Measurements from ENCODE around the gene ABHD3. TPM values are rescaled to one million over a fixed set of nuclear protein-coding genes. Genes with fewer than 3 reads are reported as not detected.
"Not testable (repeated sequence)": the region's sequence is repeated elsewhere in the genome, so short reads cannot be mapped to it uniquely, and the experiment has no call there.

ABHD3 gene
- total RNA-seq, 1 donor from 2014 or later = 7.0 TPM

DNA sequence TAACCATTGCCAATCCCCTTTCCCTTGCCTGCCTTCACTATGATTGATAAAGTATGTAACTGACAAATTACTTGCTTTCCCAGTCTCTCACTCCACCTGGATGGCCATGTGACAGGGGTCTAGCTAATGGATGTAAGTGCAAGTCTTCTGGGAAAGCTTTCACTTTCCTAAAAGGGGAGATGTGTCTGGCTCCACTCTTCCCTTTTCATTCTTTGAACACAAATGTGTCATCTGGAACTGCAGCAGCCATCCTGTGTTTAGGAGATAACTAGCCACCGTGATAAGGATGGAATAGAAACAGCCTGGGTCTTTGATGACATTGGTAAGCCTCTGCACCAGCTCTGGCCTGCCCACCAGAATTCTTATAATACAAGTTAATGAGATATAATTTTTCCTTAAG lies 54.3 kb downstream of the ABHD3 start:
- DNase-seq = no peak

DNA sequence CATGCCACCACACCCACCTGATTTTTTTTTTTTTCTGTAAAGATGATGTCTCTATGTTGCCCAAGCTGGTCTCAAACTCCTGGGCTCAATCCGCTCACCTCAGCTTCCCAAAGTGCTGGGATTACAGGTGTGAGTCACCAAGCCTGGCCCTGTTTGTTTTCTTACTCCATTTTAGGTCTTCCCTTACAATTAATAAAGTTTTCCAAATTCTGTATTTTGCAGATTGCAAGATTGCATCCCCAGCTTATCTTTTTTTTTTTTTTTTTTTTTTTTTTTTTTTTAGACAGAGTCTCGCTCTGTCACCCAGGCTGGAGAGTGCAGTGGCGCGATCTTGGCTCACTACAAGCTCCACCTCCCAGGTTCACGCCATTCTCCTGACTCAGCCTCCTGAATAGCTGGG lies 64.2 kb downstream of the ABHD3 start:
- DNase-seq = not testable (repeated sequence)

DNA sequence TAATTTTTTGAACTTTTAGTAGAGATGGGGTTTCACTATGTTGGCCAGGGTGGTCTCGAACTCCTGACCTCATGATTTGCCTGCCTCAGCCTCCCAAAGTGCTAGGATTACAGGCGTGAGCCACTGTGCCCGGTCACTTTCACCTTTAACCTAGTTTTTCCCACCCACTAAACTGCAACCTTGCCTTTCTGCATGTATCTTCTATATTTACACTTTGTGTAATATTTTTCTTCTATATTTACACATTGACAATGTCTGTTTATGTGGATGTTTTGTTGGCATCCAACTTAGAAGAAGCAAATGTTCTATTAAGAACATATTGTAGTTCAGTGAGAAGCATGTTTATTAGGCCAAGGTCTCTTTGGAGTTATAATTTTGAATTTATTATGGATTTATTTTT lies 65.8 kb downstream of the ABHD3 start:
- no peak for DNase-seq

DNA sequence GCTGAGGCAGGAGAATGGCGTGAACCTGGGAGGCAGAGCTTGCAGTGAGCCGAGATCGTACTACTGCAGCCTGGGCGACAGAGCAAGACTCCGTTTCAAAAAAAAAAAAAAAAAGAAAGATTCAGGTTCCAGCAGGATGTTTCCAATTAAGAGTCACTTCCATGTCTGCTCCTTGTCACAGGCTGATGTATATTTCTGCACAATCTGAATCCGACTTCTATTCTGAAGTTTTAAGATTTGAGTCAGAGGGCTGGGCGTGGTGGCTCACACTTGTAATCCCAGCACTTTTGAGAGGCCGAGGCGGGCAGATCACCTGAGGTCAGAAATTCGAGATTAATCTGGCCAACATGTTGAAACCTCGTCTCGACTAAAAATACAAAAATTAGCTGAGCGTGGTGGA lies 67.8 kb downstream of the ABHD3 start:
- no peak for DNase-seq

DNA sequence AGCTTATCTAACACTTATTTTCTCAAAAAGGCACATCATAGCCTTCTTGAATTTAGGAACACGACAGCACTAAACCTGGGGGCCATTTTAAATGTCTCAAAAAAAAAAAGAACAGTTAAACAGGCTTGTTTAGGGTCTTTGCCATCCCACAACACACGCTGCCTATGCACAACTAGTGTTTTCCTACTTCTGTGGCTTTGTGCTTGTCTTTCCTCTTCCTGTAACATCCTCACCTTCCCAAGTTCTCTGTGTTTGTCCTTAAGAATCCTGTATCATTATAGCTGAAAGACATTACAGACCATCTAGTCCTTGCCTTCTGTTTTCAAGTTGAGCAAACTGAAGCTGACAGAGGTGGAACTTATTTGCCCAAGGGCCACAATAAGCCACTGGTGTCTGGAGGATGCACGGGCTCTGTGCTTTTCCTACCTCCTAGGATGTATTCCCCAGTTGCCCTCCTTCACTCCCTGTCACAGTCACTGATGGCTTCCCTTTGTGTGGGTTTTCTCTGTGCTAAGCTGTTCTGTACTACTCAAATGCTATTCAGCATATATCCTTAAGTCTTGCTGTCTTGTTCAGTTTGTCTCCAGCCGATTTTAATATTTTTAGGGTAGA lies 69.9 kb downstream of the ABHD3 start:
- DNase-seq = no peak

DNA sequence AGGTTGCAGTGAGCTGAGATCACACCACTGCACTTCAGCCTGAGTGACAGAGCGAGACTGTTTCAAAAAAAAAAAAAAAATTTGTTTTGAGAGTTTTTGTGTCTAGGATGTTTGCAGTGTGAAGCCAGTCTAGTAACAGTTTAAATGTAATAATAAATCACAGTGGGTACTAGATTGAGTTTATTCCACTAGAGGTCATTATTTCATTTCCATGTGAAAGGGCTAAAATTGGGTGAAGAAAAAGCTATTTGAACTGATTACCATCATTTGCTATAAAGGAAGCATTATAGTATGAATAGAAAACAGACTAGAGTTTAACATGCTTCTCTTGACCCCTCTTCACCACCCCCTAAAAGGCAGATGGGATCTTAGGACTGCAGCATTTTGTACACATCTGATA lies 72.2 kb downstream of the ABHD3 start:
- DNase-seq = peak; percentile 14

DNA sequence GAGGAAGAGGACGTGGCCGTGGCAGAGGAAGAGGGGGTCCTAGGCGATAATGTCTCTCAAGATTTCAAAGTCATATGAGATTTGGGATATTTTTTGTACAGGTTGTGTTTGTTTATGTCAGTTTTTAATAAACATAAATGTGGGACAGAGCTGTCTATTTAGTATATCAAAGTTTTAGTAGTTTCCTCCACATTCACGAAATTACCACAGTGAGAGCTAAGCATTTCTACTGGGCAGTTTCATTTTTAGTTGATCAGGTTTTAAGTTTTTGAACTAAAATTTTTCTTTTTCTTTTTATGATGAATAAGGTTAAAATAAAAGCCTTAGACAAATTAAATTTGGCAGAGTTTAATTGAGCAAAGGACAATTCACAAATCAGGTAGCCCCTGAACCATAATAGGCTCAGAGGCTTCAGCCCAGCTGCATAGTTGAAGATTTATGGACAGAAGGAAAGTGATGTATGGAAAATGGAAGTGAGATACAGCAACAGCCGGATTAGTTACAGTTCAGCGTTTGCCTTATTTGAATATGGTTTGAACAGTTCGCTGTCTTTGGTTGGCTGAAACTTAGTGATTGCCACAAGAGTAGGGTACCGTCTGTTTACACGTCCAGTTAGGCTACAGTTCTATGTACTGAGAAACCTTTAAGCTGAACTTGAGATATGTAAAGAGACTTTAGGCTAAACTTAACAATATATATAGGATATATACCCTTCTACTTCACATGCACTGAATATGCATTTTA lies 75.3 kb downstream of the ABHD3 start:
- no peak for DNase-seq

DNA sequence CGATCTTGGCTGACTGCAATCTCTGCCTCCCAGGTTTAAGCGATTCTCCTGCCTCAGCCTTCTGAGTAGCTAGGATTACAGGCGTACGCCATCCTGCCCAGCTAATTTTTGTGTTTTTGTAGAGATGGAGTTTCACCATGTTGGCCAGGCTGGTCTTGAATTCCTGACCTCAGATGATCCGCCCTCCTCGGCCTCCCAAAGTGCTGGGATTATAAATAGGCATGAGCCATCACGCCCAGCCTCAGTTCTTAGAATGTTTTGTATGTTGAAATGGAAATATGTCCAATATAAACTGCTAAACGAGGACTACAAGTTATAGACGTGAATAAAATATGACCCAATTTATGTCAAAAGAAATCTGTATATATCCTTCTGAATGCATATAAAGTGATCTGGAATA lies 82.9 kb downstream of the ABHD3 start:
- DNase-seq = not testable (repeated sequence)

DNA sequence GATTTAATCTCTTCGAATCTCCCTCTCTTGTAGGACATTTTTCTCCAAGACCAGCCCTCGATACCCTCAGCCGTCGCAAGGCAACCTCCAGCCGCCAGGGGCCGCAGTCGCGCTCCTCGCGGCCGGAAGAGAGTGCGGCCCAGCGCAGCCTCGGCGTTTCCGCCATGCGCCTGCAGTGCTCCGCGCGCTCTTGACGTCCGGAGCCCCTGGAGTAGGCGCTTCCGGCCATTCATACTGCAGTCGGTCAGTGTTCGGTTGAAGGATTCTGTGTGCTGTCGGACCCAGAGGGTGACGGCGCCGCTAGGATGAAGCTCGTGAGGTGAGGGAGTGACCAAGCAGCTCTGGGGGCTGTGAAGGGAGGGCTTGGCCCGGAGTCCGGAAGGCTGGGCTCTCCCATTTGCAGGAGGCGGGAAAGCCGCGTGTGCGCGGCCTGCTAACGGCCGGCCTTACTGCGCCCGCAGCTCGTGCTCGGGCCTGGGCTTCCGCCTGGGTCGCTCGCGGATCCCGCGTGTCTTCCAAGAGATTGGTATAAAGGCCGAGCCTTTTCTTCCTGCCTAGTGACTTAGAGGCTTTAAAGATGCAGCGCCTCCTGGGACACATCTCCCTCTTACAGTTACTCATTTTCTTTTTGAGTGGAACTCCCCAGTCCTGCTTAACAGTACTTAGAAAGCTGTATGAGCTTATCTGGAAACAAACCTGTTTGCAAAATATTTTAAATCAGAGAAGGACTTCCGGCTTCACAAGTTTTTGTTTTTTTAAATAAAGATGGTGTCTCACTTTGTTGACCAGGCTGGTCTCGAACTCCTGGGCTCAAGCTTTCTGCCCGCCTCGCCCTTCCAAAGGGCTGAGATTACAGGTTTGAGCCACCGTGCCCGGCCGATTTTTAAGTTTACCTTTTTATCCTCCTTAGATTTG lies 92.2 kb downstream of the ABHD3 start, which contains the start of gene SNRPD1:
Gene SNRPD1, plus strand, starts transcription at position 190 of the 915 bp plus-strand sequence. Its CDS starts 116 bp downstream, at position 306.
- peak; percentile 96 for DNase-seq

DNA sequence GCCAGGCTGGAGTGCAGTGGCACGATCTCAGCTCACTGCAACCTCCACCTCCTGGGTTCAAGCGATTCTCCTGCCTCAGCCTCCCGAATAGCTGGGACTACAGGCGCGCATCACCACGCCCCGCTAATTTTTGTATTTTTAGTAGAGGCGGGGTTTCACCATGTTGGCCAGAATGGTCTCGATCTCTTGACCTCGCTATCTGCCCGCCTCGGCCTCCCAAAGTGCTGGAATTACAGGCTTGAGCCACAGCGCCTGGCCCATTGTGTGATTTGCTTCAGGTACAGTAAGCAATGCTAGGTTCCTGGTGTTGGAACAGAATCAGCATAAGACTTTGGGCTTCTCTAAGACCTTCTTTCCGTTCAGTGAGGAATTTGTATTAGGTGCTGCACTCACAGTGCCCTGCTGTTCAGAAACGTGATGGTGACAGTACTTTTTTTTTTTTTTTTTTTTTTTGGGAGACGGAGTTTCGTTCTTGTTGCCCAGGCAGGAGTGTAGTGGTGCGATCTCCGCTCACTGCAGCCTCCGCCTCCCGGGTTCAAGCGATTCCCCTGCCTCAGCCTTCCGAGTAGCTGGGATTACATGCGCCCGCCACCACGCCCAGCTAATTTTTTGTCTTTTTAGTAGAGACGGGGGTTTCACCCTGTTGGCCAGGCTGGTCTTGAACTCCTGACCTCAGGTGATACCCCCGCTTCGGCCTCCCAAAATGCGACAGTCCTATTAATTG lies 93.0 kb downstream of the ABHD3 start:
- DNase-seq = not testable (repeated sequence)

DNA sequence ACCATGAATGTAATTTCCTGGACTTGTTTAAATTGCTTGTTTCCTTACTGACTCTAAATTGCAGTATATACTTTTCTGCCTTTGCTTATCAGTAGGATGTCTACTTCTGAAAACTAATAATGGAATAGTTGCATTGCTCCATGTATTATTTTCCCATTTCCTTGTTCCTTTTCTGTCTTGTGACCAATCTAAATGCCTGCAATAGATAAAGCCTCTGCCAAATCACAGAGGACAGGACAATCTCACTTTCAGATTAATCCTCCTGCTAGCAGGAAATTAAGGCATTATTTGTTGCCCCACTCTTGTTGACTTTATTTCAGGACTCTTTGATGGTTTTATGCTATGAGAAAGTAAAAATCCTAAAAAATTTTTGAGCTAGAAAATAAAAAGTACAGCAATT lies 99.4 kb downstream of the ABHD3 start:
- no peak for DNase-seq

DNA sequence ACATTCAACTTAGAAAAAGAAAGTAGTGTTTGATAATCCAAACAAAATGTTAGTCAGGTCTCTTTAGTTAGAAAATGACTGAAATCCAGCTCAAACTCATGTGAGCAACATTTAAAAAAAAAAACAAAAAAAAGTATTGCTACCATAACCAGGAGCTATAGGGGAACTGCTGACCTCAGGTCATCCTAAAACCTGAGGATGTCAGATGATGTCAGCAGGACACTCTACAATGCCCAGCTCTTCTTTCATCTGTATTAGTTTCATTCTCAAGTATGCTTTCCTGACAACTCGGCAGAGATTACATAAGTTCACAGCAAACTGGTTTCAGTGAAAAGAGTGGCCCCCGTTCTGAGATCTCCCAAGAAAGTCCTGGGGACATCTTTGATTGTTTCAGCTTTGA lies 99.9 kb downstream of the ABHD3 start:
- DNase-seq = peak; percentile 10

DNA sequence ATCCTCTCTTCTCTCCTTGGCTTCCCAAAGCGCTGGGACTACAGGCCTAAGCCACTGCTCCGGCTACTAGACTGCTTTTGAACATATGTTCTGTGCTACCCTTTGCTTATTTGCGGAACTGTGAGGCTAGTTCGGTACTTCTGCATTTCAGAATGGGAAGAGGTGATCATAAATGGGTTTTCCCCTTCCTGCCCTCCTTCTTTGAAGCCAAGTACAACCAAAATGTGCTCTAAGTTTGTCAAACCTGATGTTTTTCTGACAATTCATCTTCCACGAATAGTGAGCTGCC lies 102.3 kb downstream of the ABHD3 start:
- DNase-seq = no peak

Other genes with a start within 250 kb of the ABHD3 start
- 15.8 and 20.3 TPM in 2 replicates for gene ESCO1, start 104.1 kb downstream of the ABHD3 start, total RNA-seq
- gene SNRPD1, start 92.5 kb downstream of the ABHD3 start, total RNA-seq = 13.6 and 24.2 TPM in 2 replicates
- gene MIB1, start 36.0 kb upstream of the ABHD3 start, total RNA-seq = 73.2 and 76.7 TPM in 2 replicates

Data from dermis blood vessel endothelial cell (primary cell).